ENCODE results near the gene TBCD. TPM values are rescaled to one million over a fixed set of nuclear protein-coding genes. Genes with fewer than 3 reads are reported as not detected.

The TBCD gene
- polyA plus RNA-seq, 1 donor from 2014 or later = 67.2 TPM

GRCh38 chr17:82910770-82911169 is 158.9 kb downstream of the TBCD start:
- H4K20me1 ChIP-seq (ENCODE audit: insufficient read depth) = no peaks in the 10 kb centered on the region
- H3K9ac ChIP-seq (ENCODE audit: low read length) = no peak overlapping the region
- no peaks in the 10 kb centered on the region for H3F3A ChIP-seq (ENCODE audit: insufficient read depth, low read length, poor library complexity, severe bottlenecking)
- H3K9me3 ChIP-seq (ENCODE audit: low read length) = no peaks in the 10 kb centered on the region
- no peak overlapping the region for H3K27ac ChIP-seq (ENCODE audit: low read length)
- H3K27me3 ChIP-seq (ENCODE audit: insufficient read depth, low read depth, low read length) = no peaks in the 10 kb centered on the region
- TF ChIP-seq TAF1 (IDR thresholded peaks at IDR 0.05; ENCODE audit: low read depth) (no peak), REST (IDR thresholded peaks at IDR 0.05; ENCODE audit: borderline replicate concordance) (no peak), EP300 (conservative IDR thresholded peaks at IDR 0.05; ENCODE audit: poor library complexity, severe bottlenecking) (no peak), POLR2AphosphoS5 (IDR thresholded peaks at IDR 0.05) (no peak), MXI1 (conservative IDR thresholded peaks at IDR 0.05; ENCODE audit: poor library complexity, severe bottlenecking) (no peak), SMC3 (conservative IDR thresholded peaks at IDR 0.05; ENCODE audit: poor library complexity) (no peak), RAD21 (conservative IDR thresholded peaks at IDR 0.05) (no peak), EZH2 (IDR thresholded peaks at IDR 0.05; ENCODE audit: borderline replicate concordance, insufficient read depth, low read length, poor library complexity, severe bottlenecking) (no peak), CTCF (IDR thresholded peaks at IDR 0.05; ENCODE audit: poor library complexity, severe bottlenecking) (no peak)
- H3K4me3 ChIP-seq (ENCODE audit: low read length) = no peak overlapping the region
- H2AFZ ChIP-seq (ENCODE audit: low read depth, low read length) = no peak overlapping the region
- no peaks in the 10 kb centered on the region for H3K79me2 ChIP-seq (replicated peaks; ENCODE audit: insufficient read depth, low read length)
- H3K9me2 ChIP-seq (ENCODE audit: insufficient read depth, low read length) = no peaks in the 10 kb centered on the region
- H3K4me2 ChIP-seq (ENCODE audit: low read length) = no peak overlapping the region
- no peaks in the 10 kb centered on the region for H3K36me3 ChIP-seq (ENCODE audit: insufficient read depth, low read length)

GRCh38 chr17:82911822-82912221 is 160.0 kb downstream of the TBCD start:
- Histone ChIP-seq H3K9ac (ENCODE audit: low read length) (no peak overlapping the region), H4K20me1 (ENCODE audit: insufficient read depth) (no peaks in the 10 kb centered on the region), H3K79me2 (replicated peaks; ENCODE audit: insufficient read depth, low read length) (no peaks in the 10 kb centered on the region), H3K9me2 (ENCODE audit: insufficient read depth, low read length) (no peaks in the 10 kb centered on the region), H3K36me3 (ENCODE audit: insufficient read depth, low read length) (no peaks in the 10 kb centered on the region), H3K4me2 (ENCODE audit: low read length) (no peak overlapping the region), H3K9me3 (ENCODE audit: low read length) (no peaks in the 10 kb centered on the region), H2AFZ (ENCODE audit: low read depth, low read length) (no peak overlapping the region), H3K27ac (ENCODE audit: low read length) (no peak overlapping the region), H3K27me3 (ENCODE audit: insufficient read depth, low read depth, low read length) (no peaks in the 10 kb centered on the region), H3F3A (ENCODE audit: insufficient read depth, low read length, poor library complexity, severe bottlenecking) (no peaks in the 10 kb centered on the region), H3K4me3 (ENCODE audit: low read length) (no peak overlapping the region)
- TF ChIP-seq SMC3 (conservative IDR thresholded peaks at IDR 0.05; ENCODE audit: poor library complexity) (no peak), EZH2 (IDR thresholded peaks at IDR 0.05; ENCODE audit: borderline replicate concordance, insufficient read depth, low read length, poor library complexity, severe bottlenecking) (no peak), RAD21 (conservative IDR thresholded peaks at IDR 0.05) (no peak), TAF1 (IDR thresholded peaks at IDR 0.05; ENCODE audit: low read depth) (no peak), EP300 (conservative IDR thresholded peaks at IDR 0.05; ENCODE audit: poor library complexity, severe bottlenecking) (no peak), MXI1 (conservative IDR thresholded peaks at IDR 0.05; ENCODE audit: poor library complexity, severe bottlenecking) (no peak), CTCF (IDR thresholded peaks at IDR 0.05; ENCODE audit: poor library complexity, severe bottlenecking) (no peak), POLR2AphosphoS5 (IDR thresholded peaks at IDR 0.05) (no peak), REST (IDR thresholded peaks at IDR 0.05; ENCODE audit: borderline replicate concordance) (no peak)

Measured in neural cell (in vitro differentiated cells).